GM21423 (cell line): ENCODE results near the gene ALOX15B.
"Not testable (repeated sequence)": the region's sequence is repeated elsewhere in the genome, so short reads cannot be mapped to it uniquely, and the experiment has no call there.

Experiments
- ATAC-seq: cut with Tn5 transposase; IDR thresholded peaks from one replicate; pipeline ENCODE4 v1.9.1; 2021; ENCODE audit warnings: mild to moderate bottlenecking, moderate library complexity; ENCODE audit not compliant: unreplicated experiment

The ALOX15B gene

GRCh38 chr17:8060274-8060673 is 21.4 kb downstream of the ALOX15B start:
- ATAC-seq, result no peak

DNA sequence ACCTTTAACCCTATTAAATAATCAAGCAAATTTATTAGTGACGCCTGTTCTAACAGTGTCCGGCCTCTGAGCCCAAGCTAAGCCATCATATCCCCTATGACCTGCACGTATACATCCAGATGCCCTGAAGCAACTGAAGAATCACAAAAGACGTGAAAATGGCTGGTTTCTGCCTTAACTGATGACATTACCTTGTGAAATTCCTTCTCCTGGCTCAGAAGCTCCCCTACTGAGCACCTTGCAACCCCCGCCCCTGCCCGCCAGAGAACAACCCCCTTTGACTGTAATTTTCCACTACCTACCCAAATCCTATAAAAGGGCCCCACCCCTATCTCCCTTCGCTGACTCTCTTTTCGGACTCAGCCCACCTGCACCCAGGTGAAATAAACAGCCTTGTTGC is 23.0 kb downstream of the ALOX15B start:
- ATAC-seq, result not testable (repeated sequence)

- no peak for ATAC-seq
These were observed 23.6 kb downstream of the ALOX15B start for GRCh38 chr17:8062435-8062806.

DNA sequence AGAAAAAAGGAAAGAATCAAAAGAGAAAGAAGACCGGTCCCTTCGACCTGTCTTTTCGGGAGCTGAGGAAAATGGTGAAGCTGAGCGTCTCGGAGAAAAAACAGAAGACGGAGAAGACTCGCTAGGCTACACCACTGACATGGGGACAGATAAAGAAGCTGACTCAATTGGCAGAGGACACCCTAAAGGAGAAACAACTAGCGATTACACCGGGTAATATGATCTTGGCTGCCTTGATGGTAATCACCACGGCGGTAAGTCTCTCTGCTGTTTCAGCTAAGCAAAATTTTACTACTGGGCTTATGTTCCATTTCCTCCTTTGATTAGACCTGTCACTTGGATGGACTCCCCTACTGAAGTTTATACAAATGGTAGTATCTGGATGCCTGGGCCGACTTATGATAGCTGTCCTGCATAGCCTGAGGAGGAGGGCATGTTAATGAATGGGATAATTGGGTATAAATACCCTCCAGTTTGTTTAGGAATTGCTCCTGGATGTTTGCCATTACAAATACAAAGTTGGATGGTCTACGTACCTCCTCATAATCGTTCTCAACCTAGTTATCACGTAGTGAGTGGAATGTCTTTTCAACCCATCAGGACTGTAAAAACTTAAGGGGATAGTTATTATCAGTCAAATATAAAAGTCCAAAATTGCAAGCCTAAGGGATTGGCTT is 24.1 kb downstream of the ALOX15B start:
- ATAC-seq, result no peak

- no peak for ATAC-seq
These were observed 25.1 kb downstream of the ALOX15B start for GRCh38 chr17:8063761-8064534.

DNA sequence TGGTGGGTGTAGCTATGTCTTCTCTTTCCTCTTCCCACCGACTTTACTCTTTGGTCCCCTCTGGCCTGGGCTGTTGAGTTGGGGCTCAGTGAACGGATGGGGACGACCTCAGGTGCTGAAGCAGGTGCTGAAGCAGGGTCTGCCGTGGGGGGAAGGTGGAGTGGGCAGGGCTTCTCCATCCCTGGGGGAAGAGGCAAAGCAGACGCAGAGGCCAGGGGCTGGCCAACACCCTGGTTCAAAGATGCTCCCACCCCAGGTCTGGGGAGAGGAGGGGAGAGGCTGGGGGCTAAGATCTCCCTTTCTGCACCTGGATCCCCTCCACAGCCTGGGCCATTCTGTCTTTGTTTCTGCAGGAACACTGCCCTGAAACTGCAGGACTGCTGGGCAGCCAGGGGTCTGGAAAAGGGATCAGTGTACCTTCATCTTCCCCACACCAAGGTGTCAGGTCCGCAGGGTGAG is 25.7 kb downstream of the ALOX15B start:
- ATAC-seq, result no peak

DNA sequence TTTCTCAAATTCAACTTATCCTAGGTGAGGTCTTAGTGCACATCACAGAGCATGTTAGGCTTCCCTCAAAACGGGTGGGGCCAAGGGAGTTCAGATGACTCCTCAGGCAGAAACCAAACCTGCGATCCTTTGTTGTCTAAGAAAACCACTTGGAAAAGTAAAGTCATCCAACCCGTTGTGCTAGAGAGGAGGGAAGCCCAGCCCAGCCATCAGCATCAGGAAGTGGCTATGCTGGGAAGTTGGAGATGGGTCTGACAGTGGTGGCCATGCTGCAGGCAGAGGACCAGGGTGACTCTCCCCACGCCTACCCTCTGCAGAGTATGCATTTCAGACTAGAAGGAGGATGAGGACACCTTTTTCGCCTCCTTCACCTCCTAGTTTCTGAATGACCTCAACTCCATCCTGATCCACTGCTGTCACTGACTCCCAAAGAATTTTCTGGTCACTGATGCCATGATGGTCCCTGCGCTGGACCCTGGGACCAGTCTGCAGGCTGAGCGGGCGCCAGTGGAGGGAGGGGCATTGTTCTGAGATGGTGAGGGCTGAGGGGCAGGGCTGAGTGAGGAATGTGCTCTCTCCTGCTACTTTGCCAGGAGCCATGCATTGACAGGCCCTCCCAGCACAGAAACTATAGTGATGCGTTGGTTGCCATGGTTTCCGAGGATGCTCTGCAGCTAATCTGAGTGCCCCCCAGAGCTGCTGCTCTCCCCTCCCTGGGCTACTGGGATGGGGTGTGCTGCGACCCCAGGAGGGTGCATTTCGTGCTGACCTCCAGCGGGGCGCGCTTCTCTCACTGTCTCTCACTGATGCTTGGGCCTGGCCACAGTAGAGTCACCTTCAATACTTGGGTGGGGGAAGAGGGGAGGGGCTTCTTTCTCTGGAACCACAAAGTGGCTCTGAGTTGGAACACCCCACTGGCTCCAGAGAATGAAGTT is 28.2 kb downstream of the ALOX15B start:
- ATAC-seq, result no peak

DNA sequence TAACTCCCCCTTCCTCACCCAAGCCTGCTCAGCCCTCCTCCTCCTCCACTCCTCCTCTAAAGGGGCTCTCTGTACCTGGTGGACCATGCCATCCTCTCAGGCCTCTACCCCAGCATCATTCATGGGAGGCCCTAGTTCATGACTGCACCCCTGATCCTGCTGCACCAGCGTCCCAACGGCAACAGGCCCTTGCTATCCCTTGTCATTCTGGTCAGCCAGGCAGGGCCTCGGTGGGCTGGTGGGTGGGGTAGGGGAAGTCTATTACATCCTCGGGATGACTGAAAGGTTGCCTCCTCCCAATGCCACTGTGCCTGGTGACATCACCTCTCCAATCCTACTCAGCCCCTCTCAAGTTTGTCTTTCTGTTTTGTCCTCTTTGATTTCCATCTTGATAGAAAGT is 28.9 kb downstream of the ALOX15B start:
- no peak for ATAC-seq

DNA sequence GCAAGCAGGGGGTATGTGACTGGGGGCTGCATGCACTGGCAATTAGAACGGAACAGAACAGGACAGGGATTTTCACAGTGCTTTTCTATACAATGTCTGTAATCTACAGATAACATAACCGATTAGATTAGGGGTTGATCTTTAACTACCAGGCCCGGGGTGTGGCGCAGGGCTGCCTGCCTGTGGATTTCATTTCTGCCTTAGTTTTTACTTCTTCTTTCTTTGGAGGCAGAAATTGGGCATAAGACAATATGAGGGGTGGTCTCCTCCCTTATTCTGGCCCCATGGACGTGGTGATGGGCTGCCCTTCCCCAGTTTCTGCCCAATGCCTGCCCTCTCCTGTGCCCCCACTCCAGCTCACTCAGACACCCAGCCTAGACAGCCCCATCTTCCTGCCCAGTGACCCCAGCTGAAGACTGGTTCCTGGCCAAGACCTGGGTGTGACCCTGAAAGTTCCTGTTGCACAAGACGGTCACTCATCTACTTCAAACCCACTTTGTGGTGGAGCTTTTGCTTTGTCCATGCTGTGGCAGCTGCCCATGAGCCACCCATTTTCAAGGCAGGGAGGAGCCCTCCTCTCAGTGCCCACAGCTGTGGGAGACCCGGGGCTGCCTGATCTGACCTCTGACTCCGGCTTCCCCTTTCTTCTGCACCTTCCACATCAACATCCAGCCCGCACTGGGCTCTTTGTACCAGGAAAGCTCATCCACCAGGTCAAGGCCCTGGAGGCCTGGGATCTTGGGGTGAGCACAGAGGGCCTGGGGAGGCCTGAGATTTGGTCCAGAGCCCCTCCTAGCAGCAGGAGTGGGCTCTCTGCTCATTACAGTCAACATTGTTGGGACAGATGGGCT is 30.1 kb downstream of the ALOX15B start:
- no peak for ATAC-seq

DNA sequence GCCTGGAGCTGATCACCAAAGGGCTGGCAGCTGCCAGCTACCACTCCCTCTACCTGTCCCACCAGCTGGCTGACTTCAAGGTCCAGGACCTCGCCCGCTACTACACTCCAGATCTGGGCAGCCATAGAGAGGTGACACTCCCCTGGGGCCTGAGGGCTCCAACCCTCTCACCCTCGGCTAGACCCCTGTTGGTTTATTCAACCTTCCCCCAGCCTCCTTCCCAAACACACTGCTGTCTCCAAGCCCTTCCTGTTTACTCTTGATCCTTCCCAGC is 30.7 kb downstream of the ALOX15B start:
- ATAC-seq, result no peak

GRCh38 chr17:8071496-8071895 is 32.6 kb downstream of the ALOX15B start:
- no peak for ATAC-seq

DNA sequence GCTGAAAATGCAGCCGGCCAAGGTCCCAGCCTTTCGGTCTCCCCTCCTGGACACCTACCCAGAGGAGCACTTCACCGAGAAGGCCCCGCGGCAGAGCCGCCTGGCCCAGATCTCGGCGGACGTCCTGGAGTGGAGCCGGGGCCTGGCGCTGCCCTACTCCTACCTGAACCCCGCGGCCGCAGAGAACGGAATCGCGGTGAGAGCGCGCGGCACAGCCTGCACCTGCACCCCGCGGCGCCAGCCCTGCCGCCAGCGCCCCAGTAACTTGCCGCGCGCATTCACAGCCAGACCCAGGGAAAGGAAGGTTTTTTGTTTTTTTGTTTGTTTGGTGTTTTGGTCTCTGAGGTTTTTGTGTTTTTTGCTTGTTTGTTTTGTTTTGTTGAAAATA is 33.5 kb downstream of the ALOX15B start:
- ATAC-seq, result no peak

GRCh38 chr17:8072729-8073461 is 34.0 kb downstream of the ALOX15B start:
- no peak for ATAC-seq

GRCh38 chr17:8073627-8074484 is 35.0 kb downstream of the ALOX15B start:
- ATAC-seq, result peak; percentile 58

DNA sequence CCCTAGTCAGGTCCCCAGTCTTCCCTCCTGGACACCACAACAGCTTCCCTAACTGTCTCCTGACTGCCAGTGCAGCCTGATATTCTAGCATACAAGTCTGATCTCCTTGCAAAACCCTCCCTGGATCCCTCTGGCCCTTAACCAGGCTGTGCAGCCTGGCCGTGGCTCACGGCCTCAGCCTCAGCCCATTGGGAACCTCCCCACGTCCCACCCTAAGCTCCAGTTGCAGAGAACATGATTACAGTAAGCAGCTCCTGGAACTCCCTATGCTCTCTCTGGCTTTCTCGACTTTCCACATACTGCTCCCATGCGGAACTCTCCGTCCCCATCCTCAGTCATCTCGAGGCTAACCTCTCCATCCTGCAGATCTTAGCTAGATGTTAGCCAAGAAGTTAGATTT is 35.7 kb downstream of the ALOX15B start:
- no peak for ATAC-seq

GRCh38 chr17:8075081-8075480 is 36.2 kb downstream of the ALOX15B start:
- no peak for ATAC-seq

DNA sequence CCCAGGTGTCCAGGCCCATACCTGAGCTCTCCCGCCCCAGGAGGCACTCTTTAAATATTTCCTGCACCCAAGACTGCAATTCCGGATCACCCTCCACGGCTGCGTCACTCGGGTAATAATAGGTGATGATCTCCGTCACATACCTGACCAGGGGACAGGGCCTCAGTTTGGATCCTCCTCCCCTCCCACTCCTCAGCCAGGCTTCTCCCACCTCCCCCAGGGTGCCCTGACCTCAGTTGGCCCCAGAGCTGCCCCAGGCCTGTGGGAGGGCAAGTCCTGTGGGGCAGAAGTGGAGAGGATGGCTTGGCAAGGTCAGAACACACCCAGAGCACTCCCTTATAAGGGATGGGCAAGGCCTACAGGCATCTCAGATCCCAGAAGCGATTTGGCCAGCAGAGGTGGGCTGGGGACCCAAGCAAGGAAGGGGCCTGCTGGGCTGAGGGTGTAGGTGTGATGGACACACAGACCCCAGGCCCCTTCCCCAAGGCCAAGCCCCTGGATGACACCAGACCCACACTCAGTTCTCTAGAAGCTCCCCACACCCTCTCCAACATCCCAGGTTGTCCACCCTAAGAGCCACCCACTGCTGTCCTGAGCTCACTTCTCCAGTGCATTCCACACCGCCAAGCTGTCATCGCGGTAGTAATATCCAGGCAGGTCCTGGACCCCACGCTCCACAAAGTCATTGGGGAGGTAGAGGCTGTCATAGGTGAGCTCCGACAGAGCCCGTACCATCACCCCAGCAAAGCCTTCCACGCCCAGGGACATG is 36.9 kb downstream of the ALOX15B start:
- ATAC-seq, result no peak

GRCh38 chr17:8076502-8077266 is 37.8 kb downstream of the ALOX15B start:
- ATAC-seq, result no peak
